Osteocyte (in vitro differentiated cells): ENCODE results near the gene ACAA2. TPM values are rescaled to one million over a fixed set of nuclear protein-coding genes. Genes with fewer than 3 reads are reported as not detected.
"Not testable (repeated sequence)": the region's sequence is repeated elsewhere in the genome, so short reads cannot be mapped to it uniquely, and the experiment has no call there.

Experiments
- DNase-seq: peaks from one replicate; pipeline ENCODE4 v3.0.0; 2021; ENCODE audit warnings: mixed read lengths; ENCODE audit not compliant: unreplicated experiment; ENCODE audit errors: extremely low spot score
- H3K27ac Mint-ChIP-seq: one replicate; pipeline ENCODE4 v1.8.0; 2021; ENCODE audit warnings: mild to moderate bottlenecking, mixed read lengths; ENCODE audit not compliant: unreplicated experiment
- H3K27me3 Mint-ChIP-seq: one replicate; pipeline ENCODE4 v1.8.0; 2021; ENCODE audit warnings: mixed read lengths; ENCODE audit not compliant: unreplicated experiment
- H3K36me3 Mint-ChIP-seq: one replicate; pipeline ENCODE4 v1.8.0; 2021; ENCODE audit warnings: mixed read lengths; ENCODE audit not compliant: unreplicated experiment
- H3K4me1 Mint-ChIP-seq: one replicate; pipeline ENCODE4 v1.8.0; 2021; ENCODE audit warnings: mixed read lengths; ENCODE audit not compliant: unreplicated experiment
- H3K4me3 Mint-ChIP-seq: one replicate; pipeline ENCODE4 v1.8.0; 2021; ENCODE audit warnings: mild to moderate bottlenecking, moderate library complexity, mixed read lengths; ENCODE audit not compliant: unreplicated experiment
- H3K9me3 Mint-ChIP-seq: one replicate; pipeline ENCODE4 v1.8.0; 2021; ENCODE audit warnings: mixed read lengths; ENCODE audit not compliant: unreplicated experiment
- CTCF ChIP-seq: fragments of 200-600 bp; sonication (generic); IDR thresholded peaks from 2 replicates; pipeline ENCODE4 v1.5.0; 2021; ENCODE audit warnings: antibody characterized with exemption, mild to moderate bottlenecking, moderate library complexity
- total RNA-seq: library from RNA; stranded (reverse); gene quantifications from 2 replicates; pipeline ENCODE4 v1.2.1, GENCODE V29; 2021

ACAA2 gene
- total RNA-seq, 1 donor from 2014 or later, result 57.7 TPM

DNA sequence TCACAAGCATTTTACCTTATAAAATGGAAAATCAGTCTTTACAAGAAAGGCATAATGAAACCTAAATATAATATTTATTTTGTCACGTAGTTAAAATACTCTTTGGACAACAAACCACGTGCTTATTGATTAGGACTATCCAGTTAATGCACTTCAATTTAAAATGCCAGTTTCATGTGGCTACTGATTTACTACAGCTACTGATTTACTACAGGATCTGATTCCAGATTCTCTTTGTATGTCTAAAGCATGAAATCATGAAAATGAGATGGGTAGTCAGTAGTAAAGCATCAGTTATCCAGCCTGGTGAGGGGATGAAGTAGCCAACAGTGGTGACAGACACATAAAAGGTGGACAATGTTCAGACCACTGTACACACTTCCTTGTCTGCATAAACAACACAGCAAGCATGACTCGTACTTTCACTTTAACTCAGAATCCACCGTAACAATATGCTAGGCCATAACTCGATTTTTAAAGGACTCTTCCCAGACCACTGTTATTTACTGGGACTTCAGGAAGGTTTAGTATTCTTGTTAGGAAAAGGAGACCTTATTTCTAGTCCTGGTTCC, 24.9 kb downstream of the ACAA2 start:
- Mint-ChIP-seq H3K4me1 (peaks cover 11% of the 10 kb centered on the region), H3K4me3 (peak overlapping the region; percentile 6), H3K27me3 (no peaks in the 10 kb centered on the region), H3K36me3 (peaks cover 49% of the 10 kb centered on the region), H3K27ac (peak overlapping the region; percentile 67), H3K9me3 (no peaks in the 10 kb centered on the region)
- no peak for TF ChIP-seq CTCF
- no peak for DNase-seq

GRCh38 chr18:49786019-49786720, 27.2 kb downstream of the ACAA2 start:
- Mint-ChIP-seq H3K36me3 (peaks cover 54% of the 10 kb centered on the region), H3K4me1 (peaks cover 11% of the 10 kb centered on the region), H3K4me3 (no peak overlapping the region), H3K27me3 (no peaks in the 10 kb centered on the region), H3K27ac (no peak overlapping the region), H3K9me3 (no peaks in the 10 kb centered on the region)
- no peak for DNase-seq
- TF ChIP-seq CTCF, result no peak

DNA sequence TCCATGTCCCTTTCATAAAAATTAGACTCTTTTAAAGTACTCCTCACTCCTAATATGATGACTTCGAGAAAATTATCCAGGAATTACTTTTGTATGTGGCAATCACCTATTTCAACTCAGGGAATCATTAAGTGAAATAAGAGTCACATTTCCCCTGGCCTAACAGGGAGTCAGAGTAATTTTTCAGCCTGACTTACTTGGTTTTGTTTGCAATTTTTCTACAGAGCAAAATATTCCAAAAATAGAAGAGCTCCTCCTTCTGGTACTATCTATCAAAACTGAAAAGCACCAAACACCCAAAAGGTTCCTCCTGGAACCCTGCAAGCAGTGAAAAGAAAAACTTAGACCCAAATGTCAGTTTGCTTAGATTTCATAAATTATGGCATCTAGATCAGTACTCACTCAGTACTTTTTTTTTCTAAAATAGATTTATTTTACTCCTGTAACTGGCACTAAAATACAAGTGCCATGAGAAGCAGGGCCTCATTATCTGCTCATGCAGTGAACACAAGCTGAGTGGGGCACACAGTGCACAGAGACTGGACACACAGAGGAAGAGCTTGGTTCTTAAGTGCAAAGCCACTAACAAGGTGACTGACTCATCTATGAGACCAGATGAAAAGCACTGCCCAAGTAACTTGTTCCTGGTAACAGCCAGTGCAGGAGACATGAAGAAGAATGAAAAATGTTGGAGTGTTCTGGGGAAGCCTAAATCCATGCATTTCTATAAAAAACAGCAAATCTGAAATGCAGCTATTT, 28.7 kb downstream of the ACAA2 start:
- no peak overlapping the region for H3K4me3 Mint-ChIP-seq
- peak; percentile 34 for TF ChIP-seq CTCF
- H3K4me1 Mint-ChIP-seq, result peaks cover 11% of the 10 kb centered on the region
- DNase-seq, result no peak
- H3K36me3 Mint-ChIP-seq, result peaks cover 52% of the 10 kb centered on the region
- H3K27me3 Mint-ChIP-seq, result no peaks in the 10 kb centered on the region
- no peaks in the 10 kb centered on the region for H3K9me3 Mint-ChIP-seq
- no peak overlapping the region for H3K27ac Mint-ChIP-seq

GRCh38 chr18:49783631-49784030, 29.7 kb downstream of the ACAA2 start:
- peaks cover 52% of the 10 kb centered on the region for H3K36me3 Mint-ChIP-seq
- not testable (repeated sequence) for DNase-seq, H3K4me3 Mint-ChIP-seq, H3K9me3 Mint-ChIP-seq, H3K4me1 Mint-ChIP-seq, H3K27ac Mint-ChIP-seq, H3K27me3 Mint-ChIP-seq

DNA sequence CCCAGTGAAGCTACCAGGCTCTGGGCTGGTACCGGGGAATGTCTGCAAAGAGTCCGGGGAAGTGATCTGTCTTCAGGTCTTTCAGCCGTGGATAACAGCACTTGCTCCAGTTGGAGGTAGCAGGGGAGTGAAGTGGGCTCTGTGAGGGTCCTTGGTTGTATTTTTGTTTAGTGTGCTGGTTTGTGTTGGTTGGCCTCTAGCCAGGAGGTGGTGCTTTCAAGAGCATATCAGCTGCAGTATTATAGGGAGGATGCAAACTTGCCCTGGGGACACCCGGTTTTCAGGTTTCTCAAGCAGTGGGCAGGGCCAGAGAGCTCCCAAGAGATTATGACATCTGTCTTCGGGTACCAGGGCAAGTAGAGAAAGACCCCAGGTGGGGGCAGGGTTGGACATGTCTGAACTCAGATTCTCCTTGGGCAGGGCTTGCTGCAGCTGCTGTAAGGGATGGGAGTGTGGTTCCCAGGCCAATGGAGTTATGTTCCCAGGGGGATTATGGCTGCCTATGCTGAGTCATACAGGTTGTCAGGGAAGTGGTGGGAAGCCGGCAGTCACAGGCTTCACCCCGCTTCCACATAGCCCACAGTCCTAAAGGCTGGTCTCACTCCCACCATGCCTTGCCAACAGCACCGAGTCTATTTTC, 34.4 kb downstream of the ACAA2 start:
- DNase-seq, result no peak
- TF ChIP-seq CTCF, result no peak
- Mint-ChIP-seq H3K27ac (no peak overlapping the region), H3K4me1 (no peaks in the 10 kb centered on the region), H3K27me3 (no peaks in the 10 kb centered on the region), H3K36me3 (peaks cover 45% of the 10 kb centered on the region), H3K4me3 (no peak overlapping the region), H3K9me3 (peaks cover 26% of the 10 kb centered on the region)
